GM21390 (cell line): ENCODE results near the gene CDK5R1.
"Not testable (repeated sequence)": the region's sequence is repeated elsewhere in the genome, so short reads cannot be mapped to it uniquely, and the experiment has no call there.

Experiments
- ATAC-seq: cut with Tn5 transposase; IDR thresholded peaks from one replicate; pipeline ENCODE4 v1.9.1; 2021; ENCODE audit not compliant: unreplicated experiment

The CDK5R1 gene

GRCh38 chr17:32486701-32487472 lies at the start of gene CDK5R1:
Gene CDK5R1, plus strand, starts transcription at chr17:32486993. Its CDS starts 628 bp downstream, at chr17:32487621.
- peak; percentile 57 for ATAC-seq

- ATAC-seq = no peak
Measured at GRCh38 chr17:32440722-32441121, 46.1 kb upstream of the CDK5R1 start.

- ATAC-seq = no peak
Measured at GRCh38 chr17:32441886-32442285, 44.9 kb upstream of the CDK5R1 start.

GRCh38 chr17:32443827-32444300 lies 42.9 kb upstream of the CDK5R1 start:
- ATAC-seq = peak; percentile 7

GRCh38 chr17:32444301-32445073 lies 42.3 kb upstream of the CDK5R1 start, which contains the start of gene PSMD11:
Gene PSMD11, plus strand, starts transcription at chr17:32444510. Its CDS starts 14 bp downstream, at chr17:32444524.
- ATAC-seq = peak; percentile 89

GRCh38 chr17:32445074-32445415 lies 41.7 kb upstream of the CDK5R1 start:
- no peak for ATAC-seq

- no peak for ATAC-seq
Measured at GRCh38 chr17:32445497-32445896, 41.3 kb upstream of the CDK5R1 start.

GRCh38 chr17:32445971-32446370 lies 40.8 kb upstream of the CDK5R1 start:
- no peak for ATAC-seq

- no peak for ATAC-seq
Measured at GRCh38 chr17:32446949-32447348, 39.8 kb upstream of the CDK5R1 start.

- ATAC-seq = no peak
Measured at GRCh38 chr17:32449963-32450362, 36.8 kb upstream of the CDK5R1 start.

- ATAC-seq = not testable (repeated sequence)
Measured at GRCh38 chr17:32450379-32450778, 36.4 kb upstream of the CDK5R1 start.

- no peak for ATAC-seq
Measured at GRCh38 chr17:32451879-32452278, 34.9 kb upstream of the CDK5R1 start.

- no peak for ATAC-seq
Measured at GRCh38 chr17:32452281-32452680, 34.5 kb upstream of the CDK5R1 start.

GRCh38 chr17:32453370-32453769 lies 33.4 kb upstream of the CDK5R1 start:
- ATAC-seq = no peak

- ATAC-seq = no peak
Measured at GRCh38 chr17:32458371-32458770, 28.4 kb upstream of the CDK5R1 start.

- no peak for ATAC-seq
Measured at GRCh38 chr17:32460054-32460453, 26.7 kb upstream of the CDK5R1 start.

GRCh38 chr17:32461498-32461852 lies 25.3 kb upstream of the CDK5R1 start:
- no peak for ATAC-seq

- ATAC-seq = no peak
Measured at GRCh38 chr17:32461853-32462617, 24.8 kb upstream of the CDK5R1 start.

GRCh38 chr17:32463304-32463703 lies 23.5 kb upstream of the CDK5R1 start:
- ATAC-seq = no peak

GRCh38 chr17:32464374-32464773 lies 22.4 kb upstream of the CDK5R1 start:
- ATAC-seq = no peak

GRCh38 chr17:32467949-32468348 lies 18.8 kb upstream of the CDK5R1 start:
- no peak for ATAC-seq
